ENCODE measurements around the gene MYO7B.

Gene MYO7B

GRCh38 chr2:127644066-127645025 lies 108.9 kb downstream of the MYO7B start:
- TF ChIP-seq CTCF (IDR thresholded peaks at IDR 0.05; ENCODE audit: low read depth, low read length): no peak
- H3K4me3 ChIP-seq (ENCODE audit: low read depth, low read length): no peak overlapping the region

- no peak for TF ChIP-seq CTCF (IDR thresholded peaks at IDR 0.05; ENCODE audit: low read depth, low read length)
- H3K4me3 ChIP-seq (ENCODE audit: low read depth, low read length): no peak overlapping the region
Observed at GRCh38 chr2:127645026-127645394, 109.5 kb downstream of the MYO7B start.

GRCh38 chr2:127645395-127646291 lies 110.2 kb downstream of the MYO7B start, which contains the start of gene GPR17:
GPR17 (plus strand) TSS chr2:127646153; CDS start chr2:127650736, 4,583 bp downstream.
- no peak within 1 kb of the TSS for H3K4me3 ChIP-seq (ENCODE audit: low read depth, low read length)
- no peak for TF ChIP-seq CTCF (IDR thresholded peaks at IDR 0.05; ENCODE audit: low read depth, low read length)

DNA sequence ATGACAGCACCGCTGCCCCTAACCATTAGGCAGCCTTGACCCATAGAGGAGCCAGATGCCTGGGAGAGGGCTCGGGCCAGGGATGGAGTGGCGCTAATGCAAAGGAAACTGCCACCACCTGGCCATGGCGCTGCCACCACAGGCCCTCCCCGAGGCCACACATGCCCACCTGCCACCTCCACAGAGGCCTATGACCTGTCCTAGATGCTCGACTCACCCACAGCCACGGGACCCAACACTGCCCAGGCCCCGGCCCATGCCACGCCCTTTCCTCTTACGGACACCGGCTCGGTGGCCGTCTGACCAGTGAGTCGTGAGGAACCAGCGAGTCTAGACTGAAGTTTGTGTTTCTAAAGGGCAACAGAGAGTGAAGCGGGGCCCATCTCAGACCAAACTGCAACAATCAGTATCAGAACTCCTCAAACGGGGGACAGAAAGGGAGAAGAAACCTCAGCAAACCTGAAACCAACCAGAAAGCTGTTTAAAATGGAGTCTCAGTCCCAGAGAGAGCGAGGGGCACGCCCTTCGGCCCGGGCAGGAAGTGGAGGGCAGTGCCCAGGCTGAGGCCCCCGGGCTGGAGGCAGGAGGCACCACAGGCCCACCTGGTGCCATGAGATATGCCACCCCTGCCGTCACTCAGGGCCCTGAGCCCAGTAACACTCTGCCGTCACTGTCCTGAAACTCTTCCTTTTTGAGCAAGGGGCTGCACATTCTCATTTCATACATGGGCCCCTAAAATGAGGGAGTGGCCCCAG lies 111.2 kb downstream of the MYO7B start:
- H3K4me3 ChIP-seq (ENCODE audit: low read depth, low read length): no peak overlapping the region

GRCh38 chr2:127647242-127648190 lies 112.0 kb downstream of the MYO7B start:
- no peak for TF ChIP-seq CTCF (IDR thresholded peaks at IDR 0.05; ENCODE audit: low read depth, low read length)
- no peak overlapping the region for H3K4me3 ChIP-seq (ENCODE audit: low read depth, low read length)

More for the DNA sequence above, 111.2 kb downstream of the MYO7B start:
- TF ChIP-seq CTCF (IDR thresholded peaks at IDR 0.05; ENCODE audit: low read depth, low read length): no peak

GRCh38 chr2:127648321-127648720 lies 112.8 kb downstream of the MYO7B start:
- H3K4me3 ChIP-seq (ENCODE audit: low read depth, low read length): no peak overlapping the region
- no peak for TF ChIP-seq CTCF (IDR thresholded peaks at IDR 0.05; ENCODE audit: low read depth, low read length)

Measured in WI38 (cell line).